Measurements from ENCODE around the gene MSI2.

The MSI2 gene

GRCh38 chr17:57692770-57693169, 436.4 kb downstream of the MSI2 start:
- no peaks in the 10 kb centered on the region for H3K27me3 ChIP-seq (ENCODE audit: control insufficient read depth, insufficient read depth, low read length)
- no peaks in the 10 kb centered on the region for H3K36me3 ChIP-seq (ENCODE audit: control insufficient read depth, insufficient read depth, low read length)
- no peaks in the 10 kb centered on the region for H3K4me1 ChIP-seq (ENCODE audit: control insufficient read depth, insufficient read depth, low read length)
- no peak overlapping the region for H3K27ac ChIP-seq (ENCODE audit: low read depth, low read length)
- no peak overlapping the region for H3K9ac ChIP-seq (ENCODE audit: low read length)
- no peak overlapping the region for H3K4me3 ChIP-seq (ENCODE audit: low read length)

- no peaks in the 10 kb centered on the region for H3K4me1 ChIP-seq (ENCODE audit: control insufficient read depth, insufficient read depth, low read length)
- H3K36me3 ChIP-seq (ENCODE audit: control insufficient read depth, insufficient read depth, low read length), result no peaks in the 10 kb centered on the region
- no peak overlapping the region for H3K4me3 ChIP-seq (ENCODE audit: low read length)
- H3K27ac ChIP-seq (ENCODE audit: low read depth, low read length), result no peak overlapping the region
- no peaks in the 10 kb centered on the region for H3K27me3 ChIP-seq (ENCODE audit: control insufficient read depth, insufficient read depth, low read length)
- no peak overlapping the region for H3K9ac ChIP-seq (ENCODE audit: low read length)
Measured at GRCh38 chr17:57694051-57694450, 437.7 kb downstream of the MSI2 start.

- H3K9ac ChIP-seq (ENCODE audit: low read length), result no peak overlapping the region
- H3K4me1 ChIP-seq (ENCODE audit: control insufficient read depth, insufficient read depth, low read length), result no peaks in the 10 kb centered on the region
- H3K4me3 ChIP-seq (ENCODE audit: low read length), result no peak overlapping the region
- no peak overlapping the region for H3K27ac ChIP-seq (ENCODE audit: low read depth, low read length)
- no peaks in the 10 kb centered on the region for H3K36me3 ChIP-seq (ENCODE audit: control insufficient read depth, insufficient read depth, low read length)
- no peaks in the 10 kb centered on the region for H3K27me3 ChIP-seq (ENCODE audit: control insufficient read depth, insufficient read depth, low read length)
Measured at GRCh38 chr17:57696050-57696449, 439.7 kb downstream of the MSI2 start.

- Histone ChIP-seq H3K4me1 (ENCODE audit: control insufficient read depth, insufficient read depth, low read length) (no peaks in the 10 kb centered on the region), H3K4me3 (ENCODE audit: low read length) (no peak overlapping the region), H3K36me3 (ENCODE audit: control insufficient read depth, insufficient read depth, low read length) (no peaks in the 10 kb centered on the region), H3K27ac (ENCODE audit: low read depth, low read length) (no peak overlapping the region), H3K27me3 (ENCODE audit: control insufficient read depth, insufficient read depth, low read length) (no peaks in the 10 kb centered on the region), H3K9ac (ENCODE audit: low read length) (no peak overlapping the region)
Measured at GRCh38 chr17:57697197-57697596, 440.9 kb downstream of the MSI2 start.

- no peaks in the 10 kb centered on the region for H3K27me3 ChIP-seq (ENCODE audit: control insufficient read depth, insufficient read depth, low read length)
- H3K4me1 ChIP-seq (ENCODE audit: control insufficient read depth, insufficient read depth, low read length), result no peaks in the 10 kb centered on the region
- H3K4me3 ChIP-seq (ENCODE audit: low read length), result no peak overlapping the region
- H3K9ac ChIP-seq (ENCODE audit: low read length), result no peak overlapping the region
- no peak overlapping the region for H3K27ac ChIP-seq (ENCODE audit: low read depth, low read length)
- no peaks in the 10 kb centered on the region for H3K36me3 ChIP-seq (ENCODE audit: control insufficient read depth, insufficient read depth, low read length)
Measured at GRCh38 chr17:57697891-57698711, 441.8 kb downstream of the MSI2 start.

GRCh38 chr17:57699751-57700219, 443.5 kb downstream of the MSI2 start:
- no peak overlapping the region for H3K9ac ChIP-seq (ENCODE audit: low read length)
- no peaks in the 10 kb centered on the region for H3K27me3 ChIP-seq (ENCODE audit: control insufficient read depth, insufficient read depth, low read length)
- no peaks in the 10 kb centered on the region for H3K36me3 ChIP-seq (ENCODE audit: control insufficient read depth, insufficient read depth, low read length)
- H3K4me3 ChIP-seq (ENCODE audit: low read length), result no peak overlapping the region
- H3K4me1 ChIP-seq (ENCODE audit: control insufficient read depth, insufficient read depth, low read length), result no peaks in the 10 kb centered on the region
- H3K27ac ChIP-seq (ENCODE audit: low read depth, low read length), result no peak overlapping the region

- Histone ChIP-seq H3K4me3 (ENCODE audit: low read length) (no peak overlapping the region), H3K27ac (ENCODE audit: low read depth, low read length) (no peak overlapping the region), H3K36me3 (ENCODE audit: control insufficient read depth, insufficient read depth, low read length) (no peaks in the 10 kb centered on the region), H3K4me1 (ENCODE audit: control insufficient read depth, insufficient read depth, low read length) (no peaks in the 10 kb centered on the region), H3K9ac (ENCODE audit: low read length) (no peak overlapping the region), H3K27me3 (ENCODE audit: control insufficient read depth, insufficient read depth, low read length) (no peaks in the 10 kb centered on the region)
Measured at GRCh38 chr17:57701124-57701523, 444.8 kb downstream of the MSI2 start.

GRCh38 chr17:57703273-57703672, 446.9 kb downstream of the MSI2 start:
- H3K4me3 ChIP-seq (ENCODE audit: low read length), result no peak overlapping the region
- no peaks in the 10 kb centered on the region for H3K4me1 ChIP-seq (ENCODE audit: control insufficient read depth, insufficient read depth, low read length)
- H3K27ac ChIP-seq (ENCODE audit: low read depth, low read length), result no peak overlapping the region
- no peak overlapping the region for H3K9ac ChIP-seq (ENCODE audit: low read length)
- H3K36me3 ChIP-seq (ENCODE audit: control insufficient read depth, insufficient read depth, low read length), result no peaks in the 10 kb centered on the region
- H3K27me3 ChIP-seq (ENCODE audit: control insufficient read depth, insufficient read depth, low read length), result no peaks in the 10 kb centered on the region

GRCh38 chr17:57704448-57704847, 448.1 kb downstream of the MSI2 start:
- Histone ChIP-seq H3K9ac (ENCODE audit: low read length) (no peak overlapping the region), H3K4me1 (ENCODE audit: control insufficient read depth, insufficient read depth, low read length) (no peaks in the 10 kb centered on the region), H3K4me3 (ENCODE audit: low read length) (no peak overlapping the region), H3K27me3 (ENCODE audit: control insufficient read depth, insufficient read depth, low read length) (no peaks in the 10 kb centered on the region), H3K27ac (ENCODE audit: low read depth, low read length) (no peak overlapping the region), H3K36me3 (ENCODE audit: control insufficient read depth, insufficient read depth, low read length) (no peaks in the 10 kb centered on the region)

- Histone ChIP-seq H3K27ac (ENCODE audit: low read depth, low read length) (no peak overlapping the region), H3K27me3 (ENCODE audit: control insufficient read depth, insufficient read depth, low read length) (no peaks in the 10 kb centered on the region), H3K36me3 (ENCODE audit: control insufficient read depth, insufficient read depth, low read length) (no peaks in the 10 kb centered on the region), H3K9ac (ENCODE audit: low read length) (no peak overlapping the region), H3K4me3 (ENCODE audit: low read length) (no peak overlapping the region), H3K4me1 (ENCODE audit: control insufficient read depth, insufficient read depth, low read length) (no peaks in the 10 kb centered on the region)
Measured at GRCh38 chr17:57705921-57706695, 449.8 kb downstream of the MSI2 start.

- no peak overlapping the region for H3K27ac ChIP-seq (ENCODE audit: low read depth, low read length)
- no peaks in the 10 kb centered on the region for H3K27me3 ChIP-seq (ENCODE audit: control insufficient read depth, insufficient read depth, low read length)
- no peaks in the 10 kb centered on the region for H3K4me1 ChIP-seq (ENCODE audit: control insufficient read depth, insufficient read depth, low read length)
- H3K9ac ChIP-seq (ENCODE audit: low read length), result no peak overlapping the region
- H3K4me3 ChIP-seq (ENCODE audit: low read length), result no peak overlapping the region
- H3K36me3 ChIP-seq (ENCODE audit: control insufficient read depth, insufficient read depth, low read length), result no peaks in the 10 kb centered on the region
Measured at GRCh38 chr17:57706761-57707160, 450.4 kb downstream of the MSI2 start.

GRCh38 chr17:57707892-57708291, 451.6 kb downstream of the MSI2 start:
- Histone ChIP-seq H3K27me3 (ENCODE audit: control insufficient read depth, insufficient read depth, low read length) (no peaks in the 10 kb centered on the region), H3K36me3 (ENCODE audit: control insufficient read depth, insufficient read depth, low read length) (no peaks in the 10 kb centered on the region), H3K4me1 (ENCODE audit: control insufficient read depth, insufficient read depth, low read length) (no peaks in the 10 kb centered on the region), H3K27ac (ENCODE audit: low read depth, low read length) (no peak overlapping the region), H3K4me3 (ENCODE audit: low read length) (no peak overlapping the region), H3K9ac (ENCODE audit: low read length) (no peak overlapping the region)
